Mesenchymal stem cell (in vitro differentiated cells and primary cell): Measurements from ENCODE around the gene ATP6V0E1.
"Not testable (repeated sequence)": the region's sequence is repeated elsewhere in the genome, so short reads cannot be mapped to it uniquely, and the experiment has no call there.

Source experiments
- DNase-seq: peaks from one replicate; pipeline ENCODE4 v3.0.0-alpha.2; 2013
- H2AFZ ChIP-seq: one replicate; pipeline ENCODE4 v1.6.1; 2013; ENCODE audit warnings: low read depth, mild to moderate bottlenecking, control low read depth, inconsistent platforms, low read length, moderate library complexity
- H2AK5ac ChIP-seq: 2 replicates; pipeline ENCODE4 v1.6.1; 2013; ENCODE audit warnings: low read length, moderate library complexity, mild to moderate bottlenecking, inconsistent platforms; ENCODE audit not compliant: severe bottlenecking
- H2BK120ac ChIP-seq: one replicate; pipeline ENCODE4 v1.6.1; 2013; ENCODE audit warnings: low read depth, mild to moderate bottlenecking, inconsistent platforms, low read length, moderate library complexity
- H2BK12ac ChIP-seq, 2 experiments: one replicate each; pipeline ENCODE4 v1.6.1; 2013; ENCODE audit warnings: inconsistent platforms in 2 of 2, low read length in 2 of 2, mild to moderate bottlenecking in 2 of 2, moderate library complexity in 2 of 2, control low read depth in 1 of 2
- H2BK15ac ChIP-seq: one replicate; pipeline ENCODE4 v1.6.1; 2013; ENCODE audit warnings: mild to moderate bottlenecking, low read depth, inconsistent platforms; ENCODE audit not compliant: poor library complexity, severe bottlenecking
- H2BK5ac ChIP-seq: 2 replicates; pipeline ENCODE4 v1.6.1; 2013; ENCODE audit warnings: low read depth, mild to moderate bottlenecking, low read length, control low read depth, inconsistent platforms; ENCODE audit not compliant: poor library complexity, severe bottlenecking
- H3K14ac ChIP-seq, 2 experiments: one replicate each; pipeline ENCODE4 v1.6.1; 2013; ENCODE audit warnings: inconsistent platforms in 2 of 2, low read length in 2 of 2, control low read depth in 1 of 2, mild to moderate bottlenecking in 1 of 2, moderate library complexity in 1 of 2
- H3K18ac ChIP-seq, 2 experiments: one replicate each; pipeline ENCODE4 v1.6.1; 2013; ENCODE audit warnings: inconsistent platforms in 2 of 2, low read length in 2 of 2, control low read depth in 1 of 2, low read depth in 1 of 2, mild to moderate bottlenecking in 1 of 2
- H3K23ac ChIP-seq, 2 experiments: one replicate each; pipeline ENCODE4 v1.6.1; 2013; ENCODE audit warnings: inconsistent platforms in 2 of 2, low read length in 2 of 2, mild to moderate bottlenecking in 2 of 2, moderate library complexity in 2 of 2, control low read depth in 1 of 2
- H3K27ac ChIP-seq: 2 replicates; pipeline ENCODE4 v1.5.1; 2013; ENCODE audit warnings: mild to moderate bottlenecking, moderate library complexity, low read length, control low read depth, inconsistent platforms; ENCODE audit not compliant: poor library complexity, severe bottlenecking
- H3K27me3 ChIP-seq, 2 experiments: 2 replicates each; pipeline versions ENCODE4 v1.6.1 to v1.7.0; 2013; ENCODE audit warnings: low read length in 2 of 2, mild to moderate bottlenecking in 2 of 2, moderate library complexity in 2 of 2, control low read depth in 1 of 2, inconsistent platforms in 1 of 2; ENCODE audit not compliant: control insufficient read depth in 1 of 2, insufficient read depth in 1 of 2
- H3K36me3 ChIP-seq, 2 experiments: 2 replicates each; pipeline versions ENCODE4 v1.6.1 to v1.7.0; 2013; ENCODE audit warnings: low read length in 2 of 2, control low read depth in 1 of 2, inconsistent platforms in 1 of 2, low read depth in 1 of 2, mild to moderate bottlenecking in 1 of 2; ENCODE audit not compliant: insufficient read depth in 2 of 2, control insufficient read depth in 1 of 2
- H3K4ac ChIP-seq, 2 experiments: one replicate each; pipeline ENCODE4 v1.6.1; 2013; ENCODE audit warnings: inconsistent platforms in 2 of 2, low read length in 2 of 2, mild to moderate bottlenecking in 2 of 2, moderate library complexity in 2 of 2, control low read depth in 1 of 2, low read depth in 1 of 2
- H3K4me1 ChIP-seq: 2 replicates; pipeline ENCODE4 v1.6.1; 2013; ENCODE audit warnings: low read depth, low read length, control low read depth; ENCODE audit not compliant: control insufficient read depth, insufficient read depth
- H3K4me2 ChIP-seq: 2 replicates; pipeline ENCODE4 v1.6.1; 2013; ENCODE audit warnings: low read length, mild to moderate bottlenecking, inconsistent platforms; ENCODE audit not compliant: poor library complexity, severe bottlenecking
- H3K4me3 ChIP-seq, 2 experiments: 2 replicates each; pipeline versions ENCODE4 v1.5.1 to v1.7.0; 2013; ENCODE audit warnings: low read length in 2 of 2, mild to moderate bottlenecking in 2 of 2, control low read depth in 1 of 2, low read depth in 1 of 2; ENCODE audit not compliant: insufficient read depth in 1 of 2
- H3K79me1 ChIP-seq: replicated peaks from 2 replicates; pipeline ENCODE4 v1.6.1; 2013; ENCODE audit warnings: mild to moderate bottlenecking, control low read depth, low read length, inconsistent platforms; ENCODE audit not compliant: poor library complexity, severe bottlenecking
- H3K9ac ChIP-seq: 2 replicates; pipeline ENCODE4 v1.7.0; 2013; ENCODE audit warnings: mild to moderate bottlenecking, low read length, moderate library complexity
- H3K9me3 ChIP-seq: 2 replicates; pipeline ENCODE4 v1.7.0; 2013; ENCODE audit warnings: mild to moderate bottlenecking, low read length; ENCODE audit not compliant: control insufficient read depth
- H4K8ac ChIP-seq: one replicate; pipeline ENCODE4 v1.6.1; 2013; ENCODE audit warnings: inconsistent platforms, mild to moderate bottlenecking, low read length, moderate library complexity
- H4K91ac ChIP-seq: one replicate; pipeline ENCODE4 v1.6.1; 2013; ENCODE audit warnings: mild to moderate bottlenecking, low read length, inconsistent platforms
- WGBS: methylation state at CpG from one replicate; pipeline ENCODE4 v1.1.7; 2013; ENCODE audit warnings: mixed read lengths; 5-methylcytosine and 5-hydroxymethylcytosine counted together

The ATP6V0E1 gene

DNA sequence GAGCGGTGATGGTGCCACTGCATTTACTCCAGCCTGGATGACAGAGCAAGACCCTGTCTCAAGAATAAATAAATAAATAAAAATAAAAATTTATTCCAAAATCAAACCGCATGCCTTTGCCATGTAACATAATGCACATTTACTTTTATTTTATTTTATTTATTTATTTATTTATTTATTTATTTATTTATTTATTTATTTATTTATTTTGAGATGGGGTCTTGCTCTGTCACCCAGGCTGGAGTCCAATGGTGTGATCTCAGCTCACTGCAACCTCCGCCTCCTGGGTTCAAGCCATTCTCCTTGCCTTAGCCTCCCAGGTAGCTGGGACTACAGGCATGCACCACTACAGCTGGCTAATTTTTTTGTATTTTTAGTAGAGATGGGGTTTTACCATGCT lies 48.5 kb downstream of the ATP6V0E1 start:
- not testable (repeated sequence) for H2AK5ac ChIP-seq, H3K14ac ChIP-seq
- 100% methylated on average over 1 of the region's 3 CpGs for WGBS

DNA sequence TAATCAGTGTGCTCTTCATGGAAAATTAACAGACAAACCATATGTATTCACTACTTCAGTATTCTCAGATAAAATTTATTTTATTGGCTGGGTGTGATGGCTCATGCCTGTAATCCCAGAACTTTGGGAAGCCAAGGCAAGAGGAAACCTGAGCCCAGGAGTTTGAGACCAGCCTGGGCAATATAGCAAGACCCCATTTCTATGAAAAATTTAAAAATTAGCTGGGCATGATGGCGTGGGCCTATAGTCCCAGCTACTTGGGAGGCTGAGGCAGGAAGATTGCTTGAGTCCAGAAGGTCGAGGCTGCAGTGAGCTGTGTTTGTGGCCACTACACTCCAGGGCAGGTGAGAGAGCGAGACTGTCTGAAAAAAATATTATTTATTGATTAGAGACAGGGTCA lies 49.2 kb downstream of the ATP6V0E1 start:
- H4K8ac ChIP-seq, result no peak overlapping the region
- H4K91ac ChIP-seq, result no peak overlapping the region
- no peak for DNase-seq
- no peak overlapping the region for H3K4me3 ChIP-seq
- no peak overlapping the region for H2BK15ac ChIP-seq
- no peak overlapping the region for H2AK5ac ChIP-seq
- peaks cover 13% of the 10 kb centered on the region for H3K4me1 ChIP-seq
- H3K4me2 ChIP-seq, result no peak overlapping the region
- no peak overlapping the region for H2BK120ac ChIP-seq
- peaks cover 31% of the 10 kb centered on the region for H3K79me1 ChIP-seq
- H3K23ac ChIP-seq, result no peak overlapping the region
- H2AFZ ChIP-seq, result no peak overlapping the region
- no peak overlapping the region for H3K9ac ChIP-seq
- H3K18ac ChIP-seq, result no peak overlapping the region
- H3K4ac ChIP-seq, result no peak overlapping the region
- no peaks in the 10 kb centered on the region for H3K27me3 ChIP-seq
- no peak overlapping the region for H2BK5ac ChIP-seq
- H3K27ac ChIP-seq, result no peak overlapping the region
- no peak overlapping the region for H3K14ac ChIP-seq
- WGBS, result 100% methylated on average over 2 of the region's 3 CpGs
- H2BK12ac ChIP-seq, result no peak overlapping the region
- H3K9me3 ChIP-seq, result no peaks in the 10 kb centered on the region
- peaks cover 9 to 51% of the 10 kb centered on the region in 2 experiments for H3K36me3 ChIP-seq

More for the DNA sequence above, 48.5 kb downstream of the ATP6V0E1 start:
- H3K4me2 ChIP-seq, H2BK5ac ChIP-seq, H2BK15ac ChIP-seq, H2BK120ac ChIP-seq, H3K4ac ChIP-seq, H3K27ac ChIP-seq, H4K8ac ChIP-seq, H2AFZ ChIP-seq, H3K9me3 ChIP-seq, H3K27me3 ChIP-seq, H3K23ac ChIP-seq, H3K9ac ChIP-seq, H3K18ac ChIP-seq, H3K4me3 ChIP-seq, DNase-seq, H2BK12ac ChIP-seq, H4K91ac ChIP-seq: not testable (repeated sequence)
- Histone ChIP-seq H3K4me1 (peaks cover 13% of the 10 kb centered on the region), H3K79me1 (peaks cover 33% of the 10 kb centered on the region), H3K36me3 (peaks cover 9 to 52% of the 10 kb centered on the region in 2 experiments)

DNA sequence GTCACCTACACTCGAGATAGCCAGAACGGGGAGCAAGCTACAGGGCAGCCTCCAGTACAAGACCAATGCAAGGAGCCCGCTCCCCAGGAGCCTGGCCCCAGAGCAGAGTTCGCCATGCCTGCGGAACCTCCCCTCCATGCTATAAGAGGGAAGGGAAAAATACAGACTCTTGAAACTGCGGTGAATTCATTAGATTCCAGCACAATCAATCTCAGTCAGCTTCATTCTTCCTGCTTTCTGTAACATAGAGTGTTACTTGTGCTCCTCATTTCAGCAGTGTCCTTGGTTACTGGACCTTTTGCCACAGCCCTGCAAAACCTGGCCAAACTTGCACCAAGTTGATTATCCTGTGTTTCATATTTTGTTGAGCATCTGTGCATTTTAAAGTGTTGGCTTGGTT lies 50.4 kb downstream of the ATP6V0E1 start:
- no peak overlapping the region for H4K91ac ChIP-seq
- WGBS, result 96% methylated on average over 6 of the region's 6 CpGs

GRCh38 chr5:173035904-173036707 lies 52.5 kb downstream of the ATP6V0E1 start:
- H2BK15ac ChIP-seq, result no peak overlapping the region
- H2BK120ac ChIP-seq, result no peak overlapping the region
- no peak overlapping the region for H4K8ac ChIP-seq
- peaks cover 4% of the 10 kb centered on the region for H3K4me1 ChIP-seq
- peak overlapping the region in 1 of 2 experiments; percentile 13 for H2BK12ac ChIP-seq
- H3K79me1 ChIP-seq, result peaks cover 30% of the 10 kb centered on the region
- H3K14ac ChIP-seq, result no peak overlapping the region
- no peak overlapping the region for H3K18ac ChIP-seq
- H3K27me3 ChIP-seq, result no peaks in the 10 kb centered on the region
- no peak for DNase-seq
- H2BK5ac ChIP-seq, result no peak overlapping the region
- 98% methylated on average over 20 of the region's 24 CpGs for WGBS
- H3K36me3 ChIP-seq, result peaks cover 9 to 40% of the 10 kb centered on the region in 2 experiments
- peak overlapping the region in 1 of 2 experiments; percentile 10 for H3K4me3 ChIP-seq
- no peak overlapping the region for H3K27ac ChIP-seq
- H2AFZ ChIP-seq, result no peak overlapping the region
- H3K4me2 ChIP-seq, result no peak overlapping the region
- peak overlapping the region; percentile 49 for H3K9ac ChIP-seq
- H3K9me3 ChIP-seq, result no peaks in the 10 kb centered on the region
- H3K23ac ChIP-seq, result no peak overlapping the region
- H2AK5ac ChIP-seq, result peak overlapping the region; percentile 10
- no peak overlapping the region for H3K4ac ChIP-seq
- H4K91ac ChIP-seq, result no peak overlapping the region

More for the DNA sequence above, 50.4 kb downstream of the ATP6V0E1 start:
- Histone ChIP-seq H2BK12ac (no peak overlapping the region), H3K23ac (no peak overlapping the region), H3K9me3 (no peaks in the 10 kb centered on the region), H2BK5ac (no peak overlapping the region), H3K4me2 (no peak overlapping the region), H4K8ac (no peak overlapping the region), H3K4me1 (peaks cover 10% of the 10 kb centered on the region), H3K14ac (no peak overlapping the region), H2AFZ (no peak overlapping the region), H2BK15ac (no peak overlapping the region), H3K4me3 (no peak overlapping the region), H3K18ac (no peak overlapping the region), H3K4ac (no peak overlapping the region), H3K9ac (no peak overlapping the region), H2BK120ac (no peak overlapping the region), H3K27ac (no peak overlapping the region), H3K27me3 (no peaks in the 10 kb centered on the region), H3K36me3 (peaks cover 9 to 43% of the 10 kb centered on the region in 2 experiments), H3K79me1 (peaks cover 30% of the 10 kb centered on the region), H2AK5ac (no peak overlapping the region)
- no peak for DNase-seq
